ENCODE results near the gene CFAP410.
"Not testable (repeated sequence)": the region's sequence is repeated elsewhere in the genome, so short reads cannot be mapped to it uniquely, and the experiment has no call there.

Gene CFAP410

DNA sequence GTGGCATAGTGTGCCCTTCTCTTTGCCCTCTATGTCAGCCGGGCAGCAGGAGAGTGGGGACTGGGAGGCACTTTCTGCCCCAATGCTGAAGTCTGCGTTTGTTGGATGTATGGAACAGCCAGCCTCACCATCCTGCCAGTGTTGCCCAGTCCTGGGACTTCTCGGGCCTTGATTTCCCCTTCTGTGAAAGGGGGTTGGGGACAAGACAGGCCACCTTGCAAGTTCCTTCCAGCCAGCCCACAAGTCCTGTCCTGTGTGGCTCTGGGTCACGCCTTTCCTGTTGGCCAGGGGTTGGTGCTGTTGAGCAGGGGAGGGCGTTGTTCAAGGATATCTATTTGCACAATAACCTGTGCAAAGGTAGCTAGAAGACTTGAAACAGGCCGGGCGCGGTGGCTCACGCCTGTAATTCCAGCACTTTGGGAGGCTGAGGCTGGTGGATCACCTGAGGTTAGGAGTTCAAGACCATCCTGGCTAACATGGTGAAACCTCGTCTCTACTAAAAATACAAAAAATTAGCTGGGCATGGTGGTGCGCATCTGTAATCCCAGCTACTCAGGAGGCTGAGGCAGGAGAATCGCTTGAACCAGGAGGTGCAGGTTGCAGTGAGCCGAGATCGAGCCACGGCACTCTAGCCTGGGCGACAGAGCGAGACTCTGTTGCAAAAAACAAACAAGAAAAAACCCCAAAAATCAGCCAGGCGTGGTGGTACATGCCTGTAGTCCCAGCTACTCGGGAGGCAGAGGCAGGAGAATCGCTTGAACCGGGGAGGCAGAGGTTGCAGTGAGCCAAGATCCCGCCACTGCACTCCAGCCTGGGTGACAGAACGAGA lies 36.4 kb downstream of the CFAP410 start:
- H3K4me3 ChIP-seq (ENCODE audit: low read length); H3K9me3 ChIP-seq (ENCODE audit: control insufficient read depth, low read length); H3K27me3 ChIP-seq (ENCODE audit: control insufficient read depth, insufficient read depth, low read length): not testable (repeated sequence)
- H3K4me1 ChIP-seq (ENCODE audit: control insufficient read depth, insufficient read depth, low read length), result peaks cover 62% of the 10 kb centered on the region
- H3K9ac ChIP-seq (ENCODE audit: low read length), result peak overlapping the region; percentile 74
- peaks cover 14% of the 10 kb centered on the region for H3K36me3 ChIP-seq (ENCODE audit: control insufficient read depth, insufficient read depth, low read length)

- Histone ChIP-seq H3K9me3 (ENCODE audit: control insufficient read depth, low read length) (no peaks in the 10 kb centered on the region), H3K36me3 (ENCODE audit: control insufficient read depth, insufficient read depth, low read length) (peaks cover 6% of the 10 kb centered on the region), H3K27me3 (ENCODE audit: control insufficient read depth, insufficient read depth, low read length) (no peaks in the 10 kb centered on the region), H3K9ac (ENCODE audit: low read length) (peak overlapping the region; percentile 74), H3K4me3 (ENCODE audit: low read length) (no peak overlapping the region), H3K4me1 (ENCODE audit: control insufficient read depth, insufficient read depth, low read length) (peaks cover 67% of the 10 kb centered on the region)
Observed at GRCh38 chr21:44301961-44302406, 37.2 kb downstream of the CFAP410 start.

- peaks cover 67% of the 10 kb centered on the region for H3K4me1 ChIP-seq (ENCODE audit: control insufficient read depth, insufficient read depth, low read length)
- peak overlapping the region; percentile 74 for H3K9ac ChIP-seq (ENCODE audit: low read length)
- peaks cover under 1% of the 10 kb centered on the region for H3K36me3 ChIP-seq (ENCODE audit: control insufficient read depth, insufficient read depth, low read length)
- no peaks in the 10 kb centered on the region for H3K9me3 ChIP-seq (ENCODE audit: control insufficient read depth, low read length)
- H3K4me3 ChIP-seq (ENCODE audit: low read length), result peak overlapping the region; percentile 55
- no peaks in the 10 kb centered on the region for H3K27me3 ChIP-seq (ENCODE audit: control insufficient read depth, insufficient read depth, low read length)
Observed at GRCh38 chr21:44301141-44301540, 38.0 kb downstream of the CFAP410 start.

GRCh38 chr21:44300262-44300959 lies 38.8 kb downstream of the CFAP410 start:
- no peaks in the 10 kb centered on the region for H3K9me3 ChIP-seq (ENCODE audit: control insufficient read depth, low read length)
- H3K9ac ChIP-seq (ENCODE audit: low read length), result peak overlapping the region; percentile 74
- peaks cover 60% of the 10 kb centered on the region for H3K4me1 ChIP-seq (ENCODE audit: control insufficient read depth, insufficient read depth, low read length)
- H3K4me3 ChIP-seq (ENCODE audit: low read length), result peak overlapping the region; percentile 55
- no peaks in the 10 kb centered on the region for H3K36me3 ChIP-seq (ENCODE audit: control insufficient read depth, insufficient read depth, low read length)
- H3K27me3 ChIP-seq (ENCODE audit: control insufficient read depth, insufficient read depth, low read length), result no peaks in the 10 kb centered on the region

GRCh38 chr21:44299458-44300261 lies 39.5 kb downstream of the CFAP410 start, which contains the start of gene PFKL:
Gene PFKL, plus strand, starts transcription at chr21:44300053. Its CDS starts 53 bp downstream, at chr21:44300106.
- Histone ChIP-seq H3K4me3 (ENCODE audit: low read length) (peak within 1 kb of the TSS; percentile 55), H3K36me3 (ENCODE audit: control insufficient read depth, insufficient read depth, low read length) (no peaks in the 10 kb centered on the region), H3K4me1 (ENCODE audit: control insufficient read depth, insufficient read depth, low read length) (peaks cover 54% of the 10 kb centered on the region), H3K27me3 (ENCODE audit: control insufficient read depth, insufficient read depth, low read length) (no peaks in the 10 kb centered on the region), H3K9ac (ENCODE audit: low read length) (peak within 1 kb of the TSS; percentile 74), H3K9me3 (ENCODE audit: control insufficient read depth, low read length) (no peaks in the 10 kb centered on the region)

GRCh38 chr21:44299085-44299457 lies 40.1 kb downstream of the CFAP410 start:
- Histone ChIP-seq H3K9me3 (ENCODE audit: control insufficient read depth, low read length) (no peaks in the 10 kb centered on the region), H3K4me1 (ENCODE audit: control insufficient read depth, insufficient read depth, low read length) (peaks cover 48% of the 10 kb centered on the region), H3K27me3 (ENCODE audit: control insufficient read depth, insufficient read depth, low read length) (no peaks in the 10 kb centered on the region), H3K4me3 (ENCODE audit: low read length) (peak overlapping the region; percentile 43), H3K36me3 (ENCODE audit: control insufficient read depth, insufficient read depth, low read length) (no peaks in the 10 kb centered on the region), H3K9ac (ENCODE audit: low read length) (peak overlapping the region; percentile 69)

DNA sequence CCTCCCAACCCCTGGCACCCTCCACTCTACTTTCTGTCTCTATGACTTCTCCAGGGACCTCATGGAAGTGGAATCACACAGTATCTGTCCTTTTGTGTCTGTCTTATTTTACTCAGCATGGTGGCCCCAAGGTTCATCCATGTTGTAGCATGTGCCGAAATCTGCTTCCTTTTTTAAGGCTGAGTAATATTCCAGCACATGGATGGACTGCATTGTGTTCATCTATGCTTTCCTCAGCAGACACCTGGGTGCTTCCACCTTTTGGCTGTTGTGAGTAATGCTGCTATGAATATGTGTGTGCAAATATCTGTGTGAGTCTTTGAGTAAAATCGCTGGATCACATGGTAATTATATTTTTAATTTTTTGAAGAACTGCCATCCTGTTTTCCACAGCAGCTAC lies 40.9 kb downstream of the CFAP410 start:
- no peaks in the 10 kb centered on the region for H3K36me3 ChIP-seq (ENCODE audit: control insufficient read depth, insufficient read depth, low read length)
- H3K9ac ChIP-seq (ENCODE audit: low read length), result no peak overlapping the region
- peaks cover 40% of the 10 kb centered on the region for H3K4me1 ChIP-seq (ENCODE audit: control insufficient read depth, insufficient read depth, low read length)
- H3K4me3 ChIP-seq (ENCODE audit: low read length), result no peak overlapping the region
- H3K27me3 ChIP-seq (ENCODE audit: control insufficient read depth, insufficient read depth, low read length), result no peaks in the 10 kb centered on the region
- no peaks in the 10 kb centered on the region for H3K9me3 ChIP-seq (ENCODE audit: control insufficient read depth, low read length)

- peaks cover 35% of the 10 kb centered on the region for H3K4me1 ChIP-seq (ENCODE audit: control insufficient read depth, insufficient read depth, low read length)
- no peak overlapping the region for H3K9ac ChIP-seq (ENCODE audit: low read length)
- no peaks in the 10 kb centered on the region for H3K27me3 ChIP-seq (ENCODE audit: control insufficient read depth, insufficient read depth, low read length)
Observed at GRCh38 chr21:44297525-44298290, 41.5 kb downstream of the CFAP410 start.

GRCh38 chr21:44296916-44297315 lies 42.3 kb downstream of the CFAP410 start:
- Histone ChIP-seq H3K27me3 (ENCODE audit: control insufficient read depth, insufficient read depth, low read length) (no peaks in the 10 kb centered on the region), H3K36me3 (ENCODE audit: control insufficient read depth, insufficient read depth, low read length) (no peaks in the 10 kb centered on the region), H3K4me3 (ENCODE audit: low read length) (no peak overlapping the region), H3K9ac (ENCODE audit: low read length) (no peak overlapping the region), H3K9me3 (ENCODE audit: control insufficient read depth, low read length) (no peaks in the 10 kb centered on the region), H3K4me1 (ENCODE audit: control insufficient read depth, insufficient read depth, low read length) (peaks cover 27% of the 10 kb centered on the region)

More at GRCh38 chr21:44297525-44298290, 41.5 kb downstream of the CFAP410 start:
- Histone ChIP-seq H3K9me3 (ENCODE audit: control insufficient read depth, low read length) (no peaks in the 10 kb centered on the region), H3K36me3 (ENCODE audit: control insufficient read depth, insufficient read depth, low read length) (no peaks in the 10 kb centered on the region), H3K4me3 (ENCODE audit: low read length) (no peak overlapping the region)

DNA sequence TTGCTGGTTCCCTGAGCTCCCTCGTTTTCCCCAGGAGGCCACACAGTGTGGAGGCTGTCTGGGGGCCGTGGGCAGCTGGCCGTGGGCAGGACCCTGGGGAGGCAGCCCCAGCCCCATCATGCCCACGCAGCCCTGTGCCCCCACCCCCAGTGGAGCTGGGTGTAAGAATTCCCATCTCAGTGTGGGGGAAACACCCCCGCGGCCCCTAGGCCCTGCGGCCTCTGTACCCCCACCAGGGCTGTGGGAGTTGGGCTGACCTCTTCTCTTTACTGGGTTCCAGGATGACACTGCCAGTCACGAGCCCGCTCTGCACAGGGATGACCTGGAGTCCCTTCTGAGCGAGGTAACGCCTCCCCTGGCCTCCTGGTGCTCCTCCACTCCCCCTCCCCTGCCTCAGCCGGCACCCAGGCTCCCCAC lies 43.1 kb downstream of the CFAP410 start:
- H3K36me3 ChIP-seq (ENCODE audit: control insufficient read depth, insufficient read depth, low read length), result no peaks in the 10 kb centered on the region
- no peaks in the 10 kb centered on the region for H3K27me3 ChIP-seq (ENCODE audit: control insufficient read depth, insufficient read depth, low read length)
- no peaks in the 10 kb centered on the region for H3K9me3 ChIP-seq (ENCODE audit: control insufficient read depth, low read length)
- no peak overlapping the region for H3K9ac ChIP-seq (ENCODE audit: low read length)
- peaks cover 19% of the 10 kb centered on the region for H3K4me1 ChIP-seq (ENCODE audit: control insufficient read depth, insufficient read depth, low read length)
- no peak overlapping the region for H3K4me3 ChIP-seq (ENCODE audit: low read length)

DNA sequence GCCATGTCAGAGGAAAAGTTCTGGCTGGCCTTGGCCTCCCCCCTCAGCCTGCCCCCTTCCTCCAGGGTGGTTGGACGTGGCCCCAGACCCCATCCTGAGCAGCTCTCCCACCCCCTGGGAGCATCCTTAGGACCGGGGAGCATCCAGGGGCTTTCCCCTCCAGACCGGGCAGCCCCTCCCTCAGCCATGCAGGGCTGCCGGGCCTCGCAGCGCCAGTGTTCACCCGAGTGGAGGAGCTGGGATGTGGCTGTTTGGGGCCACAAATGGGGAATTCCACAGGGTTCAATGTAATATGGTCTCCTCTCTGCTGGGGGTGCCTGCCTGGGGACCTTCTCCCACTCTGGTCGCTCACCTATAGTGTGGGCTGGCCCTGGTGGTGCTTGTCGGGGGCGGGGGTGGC lies 43.5 kb downstream of the CFAP410 start:
- no peak overlapping the region for H3K4me3 ChIP-seq (ENCODE audit: low read length)
- no peaks in the 10 kb centered on the region for H3K36me3 ChIP-seq (ENCODE audit: control insufficient read depth, insufficient read depth, low read length)
- no peak overlapping the region for H3K9ac ChIP-seq (ENCODE audit: low read length)
- H3K4me1 ChIP-seq (ENCODE audit: control insufficient read depth, insufficient read depth, low read length), result peaks cover 15% of the 10 kb centered on the region
- H3K9me3 ChIP-seq (ENCODE audit: control insufficient read depth, low read length), result no peaks in the 10 kb centered on the region
- H3K27me3 ChIP-seq (ENCODE audit: control insufficient read depth, insufficient read depth, low read length), result no peaks in the 10 kb centered on the region

All from mucosa of stomach (tissue), 1 donor.